Stomach (tissue), 9 donors: Measurements from ENCODE around the gene ISG15. TPM values are rescaled to one million over a fixed set of nuclear protein-coding genes. Genes with fewer than 3 reads are reported as not detected.

Source experiments
- DNase-seq, 2 donors: peaks; one replicate each; pipeline versions ENCODE4 v3.0.0 to v3.0.0-alpha.2; 2013 to 2019
- H3K27ac ChIP-seq, 5 donors: fragments of 200-600 bp in 4 of 5; sonication (generic) in 4 of 5; one replicate each; pipeline ENCODE4 v1.5.1; 2013 to 2019; ENCODE audit warnings: mild to moderate bottlenecking in 1 of 5, moderate library complexity in 1 of 5
- H3K27me3 ChIP-seq, 3 donors: fragments of 200-600 bp; sonication (generic); one replicate each; pipeline ENCODE4 v1.5.1; 2017 to 2019; ENCODE audit warnings: mixed run types in 1 of 3
- H3K36me3 ChIP-seq, 4 donors: fragments of 200-600 bp; sonication (generic); 1 replicate in 3 of 4; 2 replicates in 1 of 4; pipeline ENCODE4 v1.5.1; 2016 to 2019
- H3K4me1 ChIP-seq, 4 donors: fragments of 200-600 bp; sonication (generic); one replicate each; pipeline ENCODE4 v1.5.1; 2016 to 2019
- H3K4me3 ChIP-seq, 4 donors: fragments of 200-600 bp; sonication (generic) in 3 of 4; one replicate each; pipeline ENCODE4 v1.5.1; 2016 to 2019; ENCODE audit warnings: mild to moderate bottlenecking in 1 of 4
- H3K9me3 ChIP-seq, 4 donors: fragments of 200-600 bp; sonication (generic); one replicate each; pipeline ENCODE4 v1.5.1; 2016 to 2019
- EP300 ChIP-seq: sonication (generic); formaldehyde crosslinking; IDR thresholded peaks from one replicate; pipeline ENCODE4 v1.6.1; 2017; ENCODE audit warnings: antibody characterized with exemption
- POLR2A ChIP-seq, 4 donors: fragments of 450-650 bp; IDR thresholded peaks; one replicate each; pipeline ENCODE4 v1.6.1; 2016; ENCODE audit warnings: antibody characterized with exemption in 4 of 4, control low read depth in 2 of 4, mild to moderate bottlenecking in 1 of 4, moderate library complexity in 1 of 4
- POLR2AphosphoS5 ChIP-seq, 3 donors: sonication (generic); formaldehyde crosslinking; IDR thresholded peaks; one replicate each; pipeline ENCODE4 v1.6.1; 2016; ENCODE audit warnings: antibody characterized with exemption in 3 of 3
- WGBS, 5 donors: extraction: QIAGEN DNeasy Blood & Tissue Kit in 3 of 5; methylation state at CpG; one replicate each; pipeline versions ENCODE4 v1.1.5 to v1.1.7; 2013 to 2018; 5-methylcytosine and 5-hydroxymethylcytosine counted together
- intact Hi-C: fragments of 100-400 bp; cut with DNase I; formaldehyde crosslinking; loops from one replicate; pipeline ENCODE4 v1.15.1; 2023; ENCODE audit warnings: low total_unique reads
- polyA plus RNA-seq, 3 donors: library from polyadenylated mRNA; stranded (reverse); fragments of 200-250 nt; gene quantifications; one replicate each; pipeline ENCODE4 v1.2.3, GENCODE V29; 2013
- total RNA-seq, 5 donors: library from RNA; depleted of rRNA; stranded (reverse); fragments of >200 nt; gene quantifications; one replicate each; pipeline versions ENCODE4 v1.1.0 to v1.2.3, GENCODE V29; 2014 to 2016
- TF ChIP-seq, protein P1 (sequence below), 7 experiments: fragments of 450-650 bp in 4 of 7; fragments of 200-600 bp in 3 of 7; sonication (generic) in 3 of 7; IDR thresholded peaks; one replicate each; pipeline ENCODE4 v1.5.1; 2016 to 2019; ENCODE audit warnings: antibody characterized with exemption in 7 of 7, control low read depth in 2 of 7, mild to moderate bottlenecking in 1 of 7
- donor health status: healthy with polysubstance abuse.
- donor health status: Bipolar disorder and iron deficiency.
- donor health status: healthy.

ISG15 gene
- total and polyA plus RNA-seq, 8 donors, result 16.3 to 105 (median 49.1) TPM

DNA sequence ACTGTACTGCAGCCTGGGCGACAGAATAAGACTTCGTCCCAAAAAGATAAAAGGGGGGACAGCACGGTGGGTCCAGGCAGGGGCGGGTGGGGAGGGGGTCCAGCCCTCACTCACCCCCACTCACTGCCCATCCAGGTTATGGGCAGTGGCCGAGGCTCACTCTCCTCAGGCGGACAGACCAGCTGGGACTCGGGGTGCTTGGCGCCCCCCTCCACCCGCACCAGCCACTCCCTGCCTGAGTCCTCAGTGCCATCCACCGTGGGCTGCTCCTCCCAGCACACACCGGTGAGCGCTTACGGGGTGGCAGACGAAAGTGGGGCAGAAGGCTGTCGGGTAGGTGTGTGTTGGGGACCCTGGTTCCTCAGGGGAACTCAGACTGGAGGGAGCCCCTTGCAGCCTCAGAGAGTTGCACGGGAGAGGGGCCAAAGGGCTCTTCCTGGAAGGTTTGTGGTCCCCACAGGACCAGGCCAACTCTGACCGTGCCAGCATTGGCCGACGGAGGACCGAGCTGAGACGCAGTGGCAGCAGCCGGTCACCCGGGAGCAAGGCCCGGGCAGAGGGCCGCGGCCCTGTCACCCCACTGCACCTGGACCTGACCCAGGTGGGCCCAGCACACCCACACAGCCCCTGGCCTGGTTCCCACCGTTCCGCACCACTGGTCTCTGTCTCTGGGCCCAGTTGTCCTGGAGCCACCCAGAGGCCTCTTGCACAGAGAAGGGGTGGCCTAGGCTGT, 40.4 kb upstream of the ISG15 start:
- Histone ChIP-seq H3K4me3 (no peak overlapping the region), H3K36me3 (no peaks in the 10 kb centered on the region), H3K27me3 (peaks cover 11 to 87% (median 40%) of the 10 kb centered on the region in 3 donors), H3K27ac (no peak overlapping the region), H3K4me1 (peaks cover 7 to 18% (median 13%) of the 10 kb centered on the region in 4 donors), H3K9me3 (no peaks in the 10 kb centered on the region)
- intact Hi-C loops, result no loop called here
- TF ChIP-seq POLR2AphosphoS5 (IDR thresholded peaks at IDR 0.05) (no peak), EP300 (no peak), POLR2A (IDR thresholded peaks at IDR 0.05) (no peak)
- TF ChIP-seq, protein P1, sequence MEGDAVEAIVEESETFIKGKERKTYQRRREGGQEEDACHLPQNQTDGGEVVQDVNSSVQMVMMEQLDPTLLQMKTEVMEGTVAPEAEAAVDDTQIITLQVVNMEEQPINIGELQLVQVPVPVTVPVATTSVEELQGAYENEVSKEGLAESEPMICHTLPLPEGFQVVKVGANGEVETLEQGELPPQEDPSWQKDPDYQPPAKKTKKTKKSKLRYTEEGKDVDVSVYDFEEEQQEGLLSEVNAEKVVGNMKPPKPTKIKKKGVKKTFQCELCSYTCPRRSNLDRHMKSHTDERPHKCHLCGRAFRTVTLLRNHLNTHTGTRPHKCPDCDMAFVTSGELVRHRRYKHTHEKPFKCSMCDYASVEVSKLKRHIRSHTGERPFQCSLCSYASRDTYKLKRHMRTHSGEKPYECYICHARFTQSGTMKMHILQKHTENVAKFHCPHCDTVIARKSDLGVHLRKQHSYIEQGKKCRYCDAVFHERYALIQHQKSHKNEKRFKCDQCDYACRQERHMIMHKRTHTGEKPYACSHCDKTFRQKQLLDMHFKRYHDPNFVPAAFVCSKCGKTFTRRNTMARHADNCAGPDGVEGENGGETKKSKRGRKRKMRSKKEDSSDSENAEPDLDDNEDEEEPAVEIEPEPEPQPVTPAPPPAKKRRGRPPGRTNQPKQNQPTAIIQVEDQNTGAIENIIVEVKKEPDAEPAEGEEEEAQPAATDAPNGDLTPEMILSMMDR (IDR thresholded peaks at IDR 0.05), result no peak
- DNase-seq, result no peak
- WGBS, 5 donors, result 84 to 91% (median 86%) methylated on average over 9 to 28 of the region's 28 CpGs

DNA sequence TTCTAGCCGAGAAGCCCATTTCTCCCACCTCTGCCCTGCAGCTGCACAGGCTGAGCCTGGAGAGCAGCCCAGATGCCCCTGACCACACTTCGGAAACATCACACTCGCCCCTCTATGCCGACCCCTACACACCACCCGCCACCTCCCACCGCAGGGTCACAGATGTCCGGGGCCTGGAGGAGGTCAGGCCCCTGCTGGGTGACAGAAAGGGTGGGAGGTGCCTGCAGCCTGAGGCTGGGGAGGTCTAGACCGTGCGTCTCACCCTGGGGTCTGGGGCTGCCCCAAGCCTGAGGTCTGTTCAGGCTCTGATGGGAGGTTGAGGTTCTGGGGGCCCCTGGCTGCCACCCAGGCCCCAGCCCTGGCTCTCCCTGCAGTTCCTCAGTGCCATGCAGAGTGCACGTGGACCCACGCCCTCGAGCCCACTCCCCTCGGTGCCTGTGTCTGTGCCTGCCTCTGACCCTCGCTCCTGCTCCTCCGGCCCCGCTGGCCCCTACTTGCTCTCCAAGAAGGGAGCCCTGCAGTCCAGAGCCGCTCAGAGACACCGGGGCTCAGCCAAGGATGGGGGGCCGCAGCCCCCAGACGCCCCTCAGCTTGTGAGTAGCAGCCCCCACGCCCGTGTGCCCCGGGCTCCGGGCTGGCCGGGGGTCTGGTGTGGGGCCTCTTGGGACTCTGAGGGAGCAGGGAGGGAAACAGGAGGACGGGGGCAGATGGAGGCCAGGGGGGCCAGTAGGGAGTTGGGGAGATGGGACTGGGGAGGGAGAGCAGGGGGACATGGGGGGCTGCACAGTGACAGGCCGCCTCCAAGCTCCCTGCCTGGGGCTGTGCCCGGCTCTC, 39.6 kb upstream of the ISG15 start:
- no peaks in the 10 kb centered on the region for H3K36me3 ChIP-seq
- WGBS, 5 donors, result 81 to 92% (median 83%) methylated on average over 19 to 28 of the region's 28 CpGs
- DNase-seq, result no peak
- TF ChIP-seq EP300, result no peak
- TF ChIP-seq POLR2AphosphoS5 (IDR thresholded peaks at IDR 0.05), result no peak
- TF ChIP-seq, protein P1 (IDR thresholded peaks at IDR 0.05), result no peak
- no peak for TF ChIP-seq POLR2A (IDR thresholded peaks at IDR 0.05)
- intact Hi-C loops, result no loop called here
- no peak overlapping the region for H3K4me3 ChIP-seq
- H3K9me3 ChIP-seq, result no peaks in the 10 kb centered on the region
- H3K27me3 ChIP-seq, result peaks cover 11 to 82% (median 39%) of the 10 kb centered on the region in 3 donors
- peaks cover 7 to 15% (median 12%) of the 10 kb centered on the region in 4 donors for H3K4me1 ChIP-seq
- no peak overlapping the region for H3K27ac ChIP-seq

DNA sequence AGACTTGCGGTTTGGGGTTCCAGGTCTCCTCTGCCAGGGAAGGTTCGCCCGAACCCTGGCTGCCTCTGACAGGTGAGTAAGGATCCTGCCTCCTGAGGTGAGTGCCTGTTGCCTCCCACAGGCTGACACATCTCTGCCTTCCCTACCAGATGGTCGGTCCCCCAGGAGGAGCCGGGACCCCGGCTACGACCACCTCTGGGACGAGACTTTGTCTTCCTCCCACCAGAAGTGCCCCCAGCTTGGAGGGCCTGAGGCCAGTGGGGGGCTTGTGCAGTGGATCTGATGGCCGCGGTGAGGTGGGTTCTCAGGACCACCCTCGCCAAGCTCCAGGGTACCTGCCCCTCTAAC, 39.0 kb upstream of the ISG15 start:
- no peak overlapping the region for H3K27ac ChIP-seq
- 84 to 100% (median 93%) methylated on average over 1 to 11 of the region's 11 CpGs for WGBS, 5 donors
- H3K27me3 ChIP-seq, result peaks cover 11 to 79% (median 39%) of the 10 kb centered on the region in 3 donors
- TF ChIP-seq, protein P1 (IDR thresholded peaks at IDR 0.05), result no peak
- no peak for TF ChIP-seq POLR2AphosphoS5 (IDR thresholded peaks at IDR 0.05)
- TF ChIP-seq POLR2A (IDR thresholded peaks at IDR 0.05), result no peak
- TF ChIP-seq EP300, result no peak
- H3K4me1 ChIP-seq, result peaks cover 7 to 15% (median 12%) of the 10 kb centered on the region in 4 donors
- no peak overlapping the region for H3K4me3 ChIP-seq
- no peaks in the 10 kb centered on the region for H3K36me3 ChIP-seq
- H3K9me3 ChIP-seq, result no peaks in the 10 kb centered on the region
- intact Hi-C loops, result no loop called here
- DNase-seq, result no peak

DNA sequence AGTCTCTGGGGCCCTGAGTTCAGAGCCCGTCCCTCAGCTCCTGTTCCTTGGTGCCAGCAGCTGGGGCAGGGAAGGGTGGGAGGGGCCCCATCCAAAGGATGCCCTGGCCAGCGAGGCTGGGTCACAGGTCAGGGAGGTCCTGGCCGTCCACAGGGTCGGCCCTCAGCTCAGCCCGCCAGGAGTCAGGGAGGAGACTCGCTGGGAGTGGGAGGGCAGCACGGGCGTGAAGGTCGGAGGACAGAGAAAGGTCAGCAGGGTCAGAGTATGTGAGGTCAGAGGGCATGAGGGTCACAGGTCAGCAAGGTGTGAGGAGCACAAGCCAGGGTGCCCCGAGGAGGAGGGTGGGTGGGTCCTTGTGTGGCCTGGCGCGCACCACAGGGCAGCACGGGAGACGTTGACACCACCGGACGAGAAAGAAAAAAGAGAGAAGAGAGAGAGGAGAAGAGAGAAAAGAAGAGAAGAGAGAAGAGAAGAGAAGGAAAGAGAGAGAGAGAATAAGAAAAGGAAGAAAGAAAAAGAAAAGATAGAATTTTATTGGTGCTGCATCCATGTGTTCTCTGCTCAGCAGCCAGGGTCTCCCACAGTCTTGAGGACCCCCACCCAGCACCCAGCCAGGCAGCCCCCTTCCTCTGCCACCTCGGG, 38.5 kb upstream of the ISG15 start:
- Histone ChIP-seq H3K4me3 (no peak overlapping the region), H3K9me3 (no peaks in the 10 kb centered on the region), H3K27me3 (peaks cover 11 to 75% (median 39%) of the 10 kb centered on the region in 3 donors), H3K4me1 (peaks cover 7 to 15% (median 12%) of the 10 kb centered on the region in 4 donors), H3K36me3 (no peaks in the 10 kb centered on the region), H3K27ac (no peak overlapping the region)
- no peak for DNase-seq
- 70 to 83% (median 74%) methylated on average over 17 of the region's 17 CpGs for WGBS, 5 donors
- intact Hi-C loops, result loop anchor here (5.0 kb wide), 1 partner anchor 77 kb away; no protein-coding TSS in a partner anchor
- TF ChIP-seq, protein P1 (IDR thresholded peaks at IDR 0.05), result no peak
- no peak for TF ChIP-seq EP300
- no peak for TF ChIP-seq POLR2A (IDR thresholded peaks at IDR 0.05)
